IMR-90 (cell line): ENCODE measurements around the gene ORMDL3.

ENCODE experiments used
- MAFK ChIP-seq: IDR thresholded peaks from 2 replicates; pipeline ENCODE4 v1.6.1; 2012; ENCODE audit warnings: low read depth, low read length, improper control_type of control experiment
- MAZ ChIP-seq: IDR thresholded peaks from 2 replicates; pipeline ENCODE4 v1.6.1; 2012; ENCODE audit warnings: low read depth, mild to moderate bottlenecking, low read length, improper control_type of control experiment, moderate library complexity, borderline replicate concordance
- MXI1 ChIP-seq: IDR thresholded peaks from 2 replicates; pipeline ENCODE4 v1.6.1; 2012; ENCODE audit warnings: low read depth, mild to moderate bottlenecking, low read length, moderate library complexity, borderline replicate concordance
- NFE2L2 ChIP-seq: fragments of 150-350 bp; IDR thresholded peaks from 2 replicates; pipeline ENCODE4 v1.6.1; 2016; ENCODE audit warnings: low read depth, mild to moderate bottlenecking, low read length
- POLR2A ChIP-seq: IDR thresholded peaks from 2 replicates; pipeline ENCODE4 v1.6.1; 2012; ENCODE audit warnings: mild to moderate bottlenecking, low read depth, low read length
- RAD21 ChIP-seq: IDR thresholded peaks from 2 replicates; pipeline ENCODE4 v1.6.1; 2012; ENCODE audit warnings: low read length, improper control_type of control experiment
- RFX5 ChIP-seq: IDR thresholded peaks from 2 replicates; pipeline ENCODE4 v1.8.0; 2012; ENCODE audit warnings: low read depth, mild to moderate bottlenecking, low read length, moderate library complexity
- TF ChIP-seq, protein P1 (sequence below): conservative IDR thresholded peaks from 2 replicates; pipeline ENCODE4 v1.5.1; 2012; ENCODE audit warnings: mild to moderate bottlenecking, low read depth, low read length, improper control_type of control experiment
- TF ChIP-seq, protein P2 (sequence below): fragments of 150-350 bp; IDR thresholded peaks from 2 replicates; pipeline ENCODE4 v1.6.1; 2017; ENCODE audit warnings: mild to moderate bottlenecking, antibody characterized with exemption, low read length, low read depth

DNA sequence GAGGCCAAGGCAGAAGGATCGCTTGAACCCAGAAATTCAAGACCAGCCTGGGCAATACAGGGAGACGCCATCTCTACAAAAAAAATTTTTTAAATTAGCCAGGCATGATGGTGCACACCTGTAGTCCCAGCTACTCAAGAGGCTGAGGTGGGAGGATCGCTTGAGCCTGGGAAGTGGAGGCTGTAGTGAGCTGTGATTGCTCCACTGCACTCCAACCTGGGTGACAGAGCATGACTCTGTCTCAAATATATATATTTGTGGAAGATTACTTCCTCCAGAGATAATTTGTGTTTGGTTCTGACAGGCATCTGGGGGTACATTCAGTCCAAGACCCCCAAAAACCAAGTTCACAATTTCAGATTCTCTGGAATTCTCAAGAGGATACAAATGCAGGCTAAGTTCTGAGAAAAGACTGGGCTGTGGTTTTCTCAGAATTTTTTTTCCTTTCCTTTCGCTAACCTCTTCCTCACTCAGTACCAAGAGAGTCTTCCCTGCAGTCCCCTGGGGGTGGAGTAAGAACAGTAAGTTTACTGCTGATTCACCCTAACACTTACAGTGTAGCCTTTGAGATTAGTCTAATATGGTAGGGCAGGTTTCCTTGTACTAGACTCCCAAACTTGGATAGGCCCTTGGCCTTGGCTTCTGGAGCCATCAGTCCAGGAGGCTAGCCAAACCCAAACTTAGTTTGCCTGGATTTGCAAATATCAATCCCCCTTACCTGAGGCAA lies 24.1 kb downstream of the ORMDL3 start:
- TF ChIP-seq, protein P1, sequence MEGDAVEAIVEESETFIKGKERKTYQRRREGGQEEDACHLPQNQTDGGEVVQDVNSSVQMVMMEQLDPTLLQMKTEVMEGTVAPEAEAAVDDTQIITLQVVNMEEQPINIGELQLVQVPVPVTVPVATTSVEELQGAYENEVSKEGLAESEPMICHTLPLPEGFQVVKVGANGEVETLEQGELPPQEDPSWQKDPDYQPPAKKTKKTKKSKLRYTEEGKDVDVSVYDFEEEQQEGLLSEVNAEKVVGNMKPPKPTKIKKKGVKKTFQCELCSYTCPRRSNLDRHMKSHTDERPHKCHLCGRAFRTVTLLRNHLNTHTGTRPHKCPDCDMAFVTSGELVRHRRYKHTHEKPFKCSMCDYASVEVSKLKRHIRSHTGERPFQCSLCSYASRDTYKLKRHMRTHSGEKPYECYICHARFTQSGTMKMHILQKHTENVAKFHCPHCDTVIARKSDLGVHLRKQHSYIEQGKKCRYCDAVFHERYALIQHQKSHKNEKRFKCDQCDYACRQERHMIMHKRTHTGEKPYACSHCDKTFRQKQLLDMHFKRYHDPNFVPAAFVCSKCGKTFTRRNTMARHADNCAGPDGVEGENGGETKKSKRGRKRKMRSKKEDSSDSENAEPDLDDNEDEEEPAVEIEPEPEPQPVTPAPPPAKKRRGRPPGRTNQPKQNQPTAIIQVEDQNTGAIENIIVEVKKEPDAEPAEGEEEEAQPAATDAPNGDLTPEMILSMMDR, result no peak
- TF ChIP-seq MAFK (no peak), POLR2A (no peak), RFX5 (no peak), RAD21 (no peak), MAZ (no peak), NFE2L2 (no peak), MXI1 (no peak)
- TF ChIP-seq, protein P2, sequence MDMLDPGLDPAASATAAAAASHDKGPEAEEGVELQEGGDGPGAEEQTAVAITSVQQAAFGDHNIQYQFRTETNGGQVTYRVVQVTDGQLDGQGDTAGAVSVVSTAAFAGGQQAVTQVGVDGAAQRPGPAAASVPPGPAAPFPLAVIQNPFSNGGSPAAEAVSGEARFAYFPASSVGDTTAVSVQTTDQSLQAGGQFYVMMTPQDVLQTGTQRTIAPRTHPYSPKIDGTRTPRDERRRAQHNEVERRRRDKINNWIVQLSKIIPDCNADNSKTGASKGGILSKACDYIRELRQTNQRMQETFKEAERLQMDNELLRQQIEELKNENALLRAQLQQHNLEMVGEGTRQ, result no peak
